GM12878 (cell line): Measurements from ENCODE around the gene IQCK.

Source experiments
- CEBPB ChIP-seq, 2 experiments: fragments of 150-350 bp in 1 of 2; IDR thresholded peaks; 2 replicates each; pipeline ENCODE4 v1.6.1; 2012 to 2014; ENCODE audit warnings: low read depth in 2 of 2, low read length in 2 of 2, borderline replicate concordance in 1 of 2, inconsistent platforms in 1 of 2
- CHD4 ChIP-seq: fragments of 200-600 bp; sonication (generic); IDR thresholded peaks from 2 replicates; pipeline ENCODE4 v1.6.1; 2016; ENCODE audit warnings: mild to moderate bottlenecking
- ETV6 ChIP-seq, 2 experiments: fragments of 450-650 bp in 1 of 2; IDR thresholded peaks in 1 of 2; conservative IDR thresholded peaks in 1 of 2; 2 replicates each; pipeline ENCODE4 v1.6.1; 2014; ENCODE audit warnings: antibody characterized with exemption in 1 of 2, borderline replicate concordance in 1 of 2, low read depth in 1 of 2, mild to moderate bottlenecking in 1 of 2, moderate library complexity in 1 of 2
- EZH2 ChIP-seq: IDR thresholded peaks from 2 replicates; pipeline ENCODE4 v1.6.1; 2012; ENCODE audit warnings: low read depth, mild to moderate bottlenecking, control low read depth, inconsistent platforms, low read length, borderline replicate concordance; ENCODE audit not compliant: control insufficient read depth
- GABPA ChIP-seq: IDR thresholded peaks from 2 replicates; pipeline ENCODE4 v1.6.1; 2014; ENCODE audit warnings: antibody characterized with exemption, low read depth, mild to moderate bottlenecking, inconsistent platforms
- KDM1A ChIP-seq: fragments of 200-600 bp; sonication (generic); IDR thresholded peaks from 2 replicates; pipeline ENCODE4 v1.6.1; 2016; ENCODE audit warnings: borderline replicate concordance
- MTA3 ChIP-seq: IDR thresholded peaks from 2 replicates; pipeline ENCODE4 v1.6.1; 2012; ENCODE audit warnings: low read length, inconsistent platforms, borderline replicate concordance
- MYC ChIP-seq: IDR thresholded peaks from 2 replicates; pipeline ENCODE4 v1.6.1; 2011; ENCODE audit warnings: mild to moderate bottlenecking, low read length, moderate library complexity, inconsistent platforms; ENCODE audit not compliant: insufficient read depth, insufficient replicate concordance, insufficient read length, severe bottlenecking
- POLR2A ChIP-seq: IDR thresholded peaks from 2 replicates; pipeline ENCODE4 v1.6.1; 2011; ENCODE audit warnings: low read depth, mild to moderate bottlenecking, low read length
- POLR2AphosphoS5 ChIP-seq: IDR thresholded peaks from 2 replicates; pipeline ENCODE4 v1.6.1; 2011; ENCODE audit warnings: mild to moderate bottlenecking, low read length, inconsistent platforms
- SPI1 ChIP-seq: IDR thresholded peaks from 2 replicates; pipeline ENCODE4 v1.6.1; 2011; ENCODE audit warnings: low read depth, mild to moderate bottlenecking, low read length, moderate library complexity, borderline replicate concordance; ENCODE audit not compliant: insufficient read depth
- TF ChIP-seq, protein P1 (sequence below), 3 experiments: IDR thresholded peaks in 2 of 3; conservative IDR thresholded peaks in 1 of 3; 2 replicates each; pipeline ENCODE4 v1.5.1; 2011; ENCODE audit warnings: low read depth in 3 of 3, low read length in 3 of 3, mild to moderate bottlenecking in 3 of 3, control low read depth in 2 of 3, moderate library complexity in 2 of 3, inconsistent platforms in 1 of 3, mixed read lengths in 1 of 3; ENCODE audit not compliant: control insufficient read depth in 2 of 3, insufficient read depth in 1 of 3; ENCODE audit errors: extremely low read depth in 1 of 3
- TF ChIP-seq, protein P2 (sequence below): IDR thresholded peaks from 2 replicates; pipeline ENCODE4 v1.6.1; 2012; ENCODE audit warnings: low read depth, low read length, improper control_type of control experiment

DNA sequence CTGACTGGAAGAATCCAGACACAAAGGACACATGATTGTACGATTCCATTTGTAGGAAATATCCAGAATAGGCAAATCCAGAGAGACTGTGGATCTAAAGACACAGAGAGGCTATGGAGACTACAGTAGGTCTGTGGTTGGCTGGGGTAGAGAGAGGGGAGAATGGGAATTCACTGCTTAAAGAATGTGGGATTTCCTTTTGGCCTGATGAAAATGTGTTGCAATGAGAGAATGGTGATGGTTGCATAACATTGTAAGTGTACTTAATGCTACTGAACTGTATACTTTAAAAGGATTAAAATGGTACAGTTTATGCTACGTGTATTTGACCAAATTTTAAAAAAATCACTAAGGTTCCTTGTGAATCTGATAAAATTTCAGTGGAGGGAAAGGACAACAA lies 104.5 kb downstream of the IQCK start:
- no peak for TF ChIP-seq CEBPB (IDR thresholded peaks at IDR 0.05; ENCODE audit: borderline replicate concordance in 1 of 2, low read depth in 2 of 2, low read length in 2 of 2)
- no peak for TF ChIP-seq SPI1
- TF ChIP-seq, protein P1, sequence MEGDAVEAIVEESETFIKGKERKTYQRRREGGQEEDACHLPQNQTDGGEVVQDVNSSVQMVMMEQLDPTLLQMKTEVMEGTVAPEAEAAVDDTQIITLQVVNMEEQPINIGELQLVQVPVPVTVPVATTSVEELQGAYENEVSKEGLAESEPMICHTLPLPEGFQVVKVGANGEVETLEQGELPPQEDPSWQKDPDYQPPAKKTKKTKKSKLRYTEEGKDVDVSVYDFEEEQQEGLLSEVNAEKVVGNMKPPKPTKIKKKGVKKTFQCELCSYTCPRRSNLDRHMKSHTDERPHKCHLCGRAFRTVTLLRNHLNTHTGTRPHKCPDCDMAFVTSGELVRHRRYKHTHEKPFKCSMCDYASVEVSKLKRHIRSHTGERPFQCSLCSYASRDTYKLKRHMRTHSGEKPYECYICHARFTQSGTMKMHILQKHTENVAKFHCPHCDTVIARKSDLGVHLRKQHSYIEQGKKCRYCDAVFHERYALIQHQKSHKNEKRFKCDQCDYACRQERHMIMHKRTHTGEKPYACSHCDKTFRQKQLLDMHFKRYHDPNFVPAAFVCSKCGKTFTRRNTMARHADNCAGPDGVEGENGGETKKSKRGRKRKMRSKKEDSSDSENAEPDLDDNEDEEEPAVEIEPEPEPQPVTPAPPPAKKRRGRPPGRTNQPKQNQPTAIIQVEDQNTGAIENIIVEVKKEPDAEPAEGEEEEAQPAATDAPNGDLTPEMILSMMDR (IDR thresholded peaks at IDR 0.05 in 2 of 3, conservative IDR thresholded peaks at IDR 0.05 in 1 of 3; ENCODE audit: control insufficient read depth in 2 of 3, extremely low read depth in 1 of 3, insufficient read depth in 1 of 3, low read depth in 3 of 3, low read length in 3 of 3), result no peak
- no peak for TF ChIP-seq KDM1A
- TF ChIP-seq MYC, result no peak
- no peak for TF ChIP-seq CHD4
- TF ChIP-seq POLR2A, result no peak
- TF ChIP-seq, protein P2, sequence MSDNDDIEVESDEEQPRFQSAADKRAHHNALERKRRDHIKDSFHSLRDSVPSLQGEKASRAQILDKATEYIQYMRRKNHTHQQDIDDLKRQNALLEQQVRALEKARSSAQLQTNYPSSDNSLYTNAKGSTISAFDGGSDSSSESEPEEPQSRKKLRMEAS, result no peak
- TF ChIP-seq GABPA, result no peak
- TF ChIP-seq MTA3, result no peak
- TF ChIP-seq EZH2, result no peak
- no peak for TF ChIP-seq POLR2AphosphoS5
- TF ChIP-seq ETV6 (conservative IDR thresholded peaks at IDR 0.05 in 1 of 2, IDR thresholded peaks at IDR 0.05 in 1 of 2; ENCODE audit: borderline replicate concordance in 1 of 2, low read depth in 1 of 2), result no peak
